ENCODE measurements around the gene NME3. TPM values are rescaled to one million over a fixed set of nuclear protein-coding genes. Genes with fewer than 3 reads are reported as not detected.
A peak's percentile ranks its signal among the peaks of the same experiment; 100 is the strongest.

NME3 gene
- total RNA-seq, 4 donors from 2014 or later: 35.3 to 208 (median 59.7) TPM

DNA sequence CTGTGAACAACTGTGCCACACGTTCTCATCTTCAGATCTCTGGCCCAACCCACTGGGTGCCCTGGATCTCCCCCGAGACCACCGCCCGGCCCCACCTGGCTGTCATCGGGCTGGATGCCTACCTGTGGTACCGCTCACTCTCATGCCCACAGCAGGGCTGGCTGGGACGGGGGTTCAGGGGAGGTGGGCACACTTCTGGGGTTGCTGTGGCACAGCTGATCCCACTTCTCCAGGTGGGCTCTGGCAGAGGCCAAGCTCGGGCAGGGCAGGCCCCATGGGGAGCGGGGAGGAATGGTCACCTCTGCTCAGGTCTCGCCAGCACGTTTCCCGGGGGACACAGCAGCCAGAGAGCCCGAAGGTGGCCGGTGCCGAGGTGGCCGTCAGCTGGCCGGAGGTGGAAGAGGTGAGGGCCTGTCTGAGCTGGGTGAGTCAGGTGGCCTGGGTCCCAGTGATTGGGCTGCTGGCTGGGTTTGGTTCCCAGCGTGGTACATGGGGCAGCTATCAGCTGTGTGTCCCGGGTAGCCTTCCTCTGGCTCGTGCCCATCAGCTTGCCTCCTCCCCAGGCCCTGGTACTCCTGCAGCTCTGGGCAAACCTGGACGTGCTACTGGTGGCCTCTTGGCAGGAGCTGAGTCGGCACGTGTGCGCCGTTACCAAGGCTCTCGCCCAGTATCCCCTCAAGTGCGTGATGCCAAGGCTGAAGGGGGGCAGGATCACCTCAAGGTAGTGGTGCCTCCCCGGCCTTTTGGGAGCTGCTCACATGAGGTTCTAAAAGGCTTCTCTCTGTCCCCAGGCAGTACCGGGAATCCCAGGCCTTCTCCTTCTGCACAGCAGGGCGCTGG is 3.9 kb upstream of the NME3 start:
- no peaks in the 10 kb centered on the region for H3K36me3 ChIP-seq
- H3K4me1 ChIP-seq: peaks cover 0 to 25% of the 10 kb centered on the region in 2 donors

DNA sequence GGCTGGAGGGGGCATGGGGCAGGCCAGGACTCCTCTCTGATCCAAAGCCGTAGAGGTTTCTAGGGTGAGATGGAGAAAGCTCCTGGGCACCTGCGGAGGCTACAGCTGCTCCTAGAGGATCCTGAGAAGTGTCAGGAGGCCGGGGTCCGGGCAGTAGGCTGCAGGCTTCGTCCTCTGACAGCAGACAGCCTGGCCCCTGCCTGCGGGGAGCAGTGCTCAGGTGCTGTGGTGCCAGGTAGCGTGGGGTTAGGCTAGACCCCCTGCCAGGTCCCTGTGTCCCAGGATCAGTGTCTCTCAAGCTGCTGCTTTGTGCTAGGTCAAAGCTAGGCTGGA is 3.1 kb upstream of the NME3 start:
- no peaks in the 10 kb centered on the region for H3K9me3 ChIP-seq
- TF ChIP-seq, protein P1, sequence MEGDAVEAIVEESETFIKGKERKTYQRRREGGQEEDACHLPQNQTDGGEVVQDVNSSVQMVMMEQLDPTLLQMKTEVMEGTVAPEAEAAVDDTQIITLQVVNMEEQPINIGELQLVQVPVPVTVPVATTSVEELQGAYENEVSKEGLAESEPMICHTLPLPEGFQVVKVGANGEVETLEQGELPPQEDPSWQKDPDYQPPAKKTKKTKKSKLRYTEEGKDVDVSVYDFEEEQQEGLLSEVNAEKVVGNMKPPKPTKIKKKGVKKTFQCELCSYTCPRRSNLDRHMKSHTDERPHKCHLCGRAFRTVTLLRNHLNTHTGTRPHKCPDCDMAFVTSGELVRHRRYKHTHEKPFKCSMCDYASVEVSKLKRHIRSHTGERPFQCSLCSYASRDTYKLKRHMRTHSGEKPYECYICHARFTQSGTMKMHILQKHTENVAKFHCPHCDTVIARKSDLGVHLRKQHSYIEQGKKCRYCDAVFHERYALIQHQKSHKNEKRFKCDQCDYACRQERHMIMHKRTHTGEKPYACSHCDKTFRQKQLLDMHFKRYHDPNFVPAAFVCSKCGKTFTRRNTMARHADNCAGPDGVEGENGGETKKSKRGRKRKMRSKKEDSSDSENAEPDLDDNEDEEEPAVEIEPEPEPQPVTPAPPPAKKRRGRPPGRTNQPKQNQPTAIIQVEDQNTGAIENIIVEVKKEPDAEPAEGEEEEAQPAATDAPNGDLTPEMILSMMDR (IDR thresholded peaks at IDR 0.05): no peak
- no peak for TF ChIP-seq POLR2A (IDR thresholded peaks at IDR 0.05)
- intact Hi-C loops (cut with DNase I; ENCODE audit: low total_unique reads): no loop called here
- DNase-seq: no peak
- H3K36me3 ChIP-seq: no peaks in the 10 kb centered on the region
- no peak overlapping the region for H3K27ac ChIP-seq
- H3K4me3 ChIP-seq: no peak overlapping the region
- H3K4me1 ChIP-seq: peaks cover 0 to 33% of the 10 kb centered on the region in 2 donors
- H3K27me3 ChIP-seq: no peaks in the 10 kb centered on the region

More for the DNA sequence above, 3.9 kb upstream of the NME3 start:
- no peak overlapping the region for H3K27ac ChIP-seq
- H3K27me3 ChIP-seq: no peaks in the 10 kb centered on the region
- no peak for TF ChIP-seq POLR2A (IDR thresholded peaks at IDR 0.05)
- TF ChIP-seq, protein P1 (IDR thresholded peaks at IDR 0.05): no peak
- intact Hi-C loops (cut with DNase I; ENCODE audit: low total_unique reads): no loop called here
- H3K4me3 ChIP-seq: no peak overlapping the region
- DNase-seq: no peak
- no peaks in the 10 kb centered on the region for H3K9me3 ChIP-seq

DNA sequence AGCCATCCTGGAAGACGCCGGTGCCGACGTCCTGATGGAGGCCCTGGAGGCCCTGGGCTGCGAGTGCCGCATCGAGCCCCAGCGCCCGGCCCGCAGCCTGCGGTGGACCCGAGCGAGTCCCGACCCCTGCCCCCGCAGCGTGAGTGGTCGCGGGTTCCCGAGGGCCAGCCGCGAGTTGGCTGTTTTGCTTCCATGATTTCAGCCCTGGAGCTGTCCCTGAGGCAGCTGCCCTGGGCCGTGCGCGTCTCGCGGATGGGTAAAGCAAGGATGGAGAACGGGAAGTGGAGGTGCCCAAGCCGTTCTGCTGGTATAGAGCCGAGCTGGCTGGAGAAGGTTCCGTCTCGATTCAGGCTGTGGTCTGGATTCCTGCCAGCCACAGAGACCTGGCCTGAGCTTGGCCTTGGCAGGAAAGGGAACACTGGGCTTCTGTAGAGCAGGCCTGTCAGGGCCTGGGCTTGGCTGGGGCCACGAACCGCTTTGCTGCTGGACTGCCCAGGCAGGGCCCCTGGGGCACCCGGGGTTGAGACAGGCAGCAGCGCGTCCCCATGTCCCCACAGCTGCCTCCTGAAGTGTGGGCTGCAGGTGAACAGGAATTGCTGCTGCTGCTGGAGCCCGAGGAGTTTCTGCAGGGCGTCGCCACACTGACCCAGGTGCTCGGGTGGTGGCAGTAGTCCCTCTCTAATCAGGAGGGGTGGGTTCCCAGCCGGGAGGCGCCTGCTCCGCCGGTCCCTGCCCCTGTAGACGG is 2.5 kb upstream of the NME3 start:
- Histone ChIP-seq H3K4me1 (peaks cover 0 to 33% of the 10 kb centered on the region in 2 donors), H3K27me3 (no peaks in the 10 kb centered on the region), H3K27ac (peak overlapping the region; percentile 80 to 87), H3K4me3 (peak overlapping the region; percentile 56 to 87), H3K36me3 (no peaks in the 10 kb centered on the region), H3K9me3 (no peaks in the 10 kb centered on the region)
- intact Hi-C loops (cut with DNase I; ENCODE audit: low total_unique reads): no loop called here
- TF ChIP-seq, protein P1 (IDR thresholded peaks at IDR 0.05): no peak
- TF ChIP-seq POLR2A (IDR thresholded peaks at IDR 0.05): no peak
- DNase-seq: no peak

DNA sequence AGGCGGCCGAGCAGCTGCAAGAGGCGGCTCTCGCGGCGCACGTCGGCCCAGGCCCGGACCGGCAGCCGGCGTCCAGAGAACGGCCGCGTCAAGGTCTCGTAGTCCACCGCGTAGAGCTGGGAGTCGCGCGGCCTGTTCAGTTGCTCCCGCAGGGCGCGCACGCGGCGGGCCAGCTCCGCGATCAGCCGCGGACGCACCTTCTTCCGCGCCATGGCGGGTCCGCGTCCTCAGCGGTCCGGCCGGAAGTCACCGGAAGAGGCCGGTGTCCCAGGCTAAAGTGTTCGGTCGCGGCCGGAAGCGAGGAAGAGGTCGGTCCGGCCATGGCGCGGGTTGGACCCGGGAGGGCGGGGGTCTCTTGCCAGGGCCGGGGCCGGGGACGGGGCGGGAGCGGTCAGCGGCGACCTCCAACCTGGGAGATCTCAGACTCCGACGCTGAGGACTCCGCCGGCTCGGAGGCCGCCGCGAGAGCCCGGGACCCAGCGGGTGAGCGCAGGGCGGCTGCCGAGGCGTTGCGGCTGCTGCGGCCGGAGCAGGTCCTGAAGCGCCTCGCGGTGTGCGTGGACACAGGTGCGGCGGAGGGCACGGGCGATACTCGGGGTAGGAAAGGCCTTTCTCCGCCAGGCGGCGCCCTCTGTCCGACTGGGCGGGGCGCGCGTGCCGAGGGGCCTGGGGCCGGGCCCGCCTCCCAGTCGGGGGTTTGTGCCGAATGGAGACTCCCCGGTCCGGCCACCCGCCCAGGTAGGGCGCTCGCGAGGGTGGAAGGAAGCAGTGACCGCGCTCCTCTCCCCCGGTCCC is 1.8 kb upstream of the NME3 start, which contains the start of gene MRPS34:
TSS of gene MRPS34 (minus strand) at position 227 of the 795 bp plus-strand sequence. CDS start at position 212, 15 bp downstream.
- Histone ChIP-seq H3K4me1 (peaks cover 0 to 33% of the 10 kb centered on the region in 2 donors), H3K27ac (peak within 1 kb of the TSS; percentile 80 to 87)
- TF ChIP-seq, protein P1 (IDR thresholded peaks at IDR 0.05): peak; percentile 36 to 66 (median 58)
- TF ChIP-seq POLR2A (IDR thresholded peaks at IDR 0.05): peak; percentile 47 to 62

More for the DNA sequence above, 1.8 kb upstream of the NME3 start, which contains the start of gene MRPS34:
- Histone ChIP-seq H3K27me3 (no peaks in the 10 kb centered on the region), H3K9me3 (no peaks in the 10 kb centered on the region), H3K4me3 (peak within 1 kb of the TSS; percentile 56 to 87), H3K36me3 (no peaks in the 10 kb centered on the region)
- DNase-seq: peak; percentile 68 to 78
- intact Hi-C loops (cut with DNase I; ENCODE audit: low total_unique reads): no loop called here
